T-helper 1 cell treated with Interleukin-12 subunit alpha and Interleukin-12 subunit beta and Interleukin-4 antibody, amounts not matched to agents 30 μg/mL and 1 μg/mL, for 36 hours (primary cell): ENCODE results near the gene KL.

Experiments used
- H3K27ac Mint-ChIP-seq: one replicate; pipeline ENCODE4 v1.8.0; 2021; ENCODE audit warnings: mild to moderate bottlenecking, mixed read lengths
- H3K27me3 Mint-ChIP-seq: one replicate; pipeline ENCODE4 v1.8.0; 2021; ENCODE audit warnings: low read depth, mixed read lengths
- H3K36me3 Mint-ChIP-seq: one replicate; pipeline ENCODE4 v1.8.0; 2021; ENCODE audit warnings: low read depth, mixed read lengths
- H3K4me1 Mint-ChIP-seq: one replicate; pipeline ENCODE4 v1.8.0; 2021; ENCODE audit warnings: low read depth, mixed read lengths
- H3K4me3 Mint-ChIP-seq: one replicate; pipeline ENCODE4 v1.8.0; 2021; ENCODE audit warnings: mild to moderate bottlenecking, moderate library complexity, mixed read lengths
- H3K9me3 Mint-ChIP-seq: one replicate; pipeline ENCODE4 v1.8.0; 2021; ENCODE audit warnings: mixed read lengths

Gene KL

GRCh38 chr13:33034882-33035520 lies 18.8 kb downstream of the KL start:
- Mint-ChIP-seq H3K9me3 (no peaks in the 10 kb centered on the region), H3K36me3 (no peaks in the 10 kb centered on the region), H3K27me3 (peaks cover 16% of the 10 kb centered on the region), H3K4me1 (peaks cover 11% of the 10 kb centered on the region), H3K27ac (no peak overlapping the region), H3K4me3 (no peak overlapping the region)

GRCh38 chr13:33037673-33038072 lies 21.4 kb downstream of the KL start:
- Mint-ChIP-seq H3K4me3 (no peak overlapping the region), H3K36me3 (no peaks in the 10 kb centered on the region), H3K27me3 (peaks cover 14% of the 10 kb centered on the region), H3K27ac (no peak overlapping the region), H3K4me1 (peaks cover 9% of the 10 kb centered on the region), H3K9me3 (no peaks in the 10 kb centered on the region)

- Mint-ChIP-seq H3K36me3 (no peaks in the 10 kb centered on the region), H3K9me3 (no peaks in the 10 kb centered on the region), H3K27ac (no peak overlapping the region), H3K4me1 (no peaks in the 10 kb centered on the region), H3K4me3 (no peak overlapping the region), H3K27me3 (peaks cover 18% of the 10 kb centered on the region)
Measured at GRCh38 chr13:33040090-33040489, 23.9 kb downstream of the KL start.

GRCh38 chr13:33045851-33046592 lies 29.8 kb downstream of the KL start:
- Mint-ChIP-seq H3K27ac (no peak overlapping the region), H3K4me3 (no peak overlapping the region), H3K9me3 (no peaks in the 10 kb centered on the region), H3K36me3 (no peaks in the 10 kb centered on the region), H3K27me3 (peaks cover 18% of the 10 kb centered on the region), H3K4me1 (no peaks in the 10 kb centered on the region)

GRCh38 chr13:33050161-33050560 lies 33.9 kb downstream of the KL start:
- no peaks in the 10 kb centered on the region for H3K4me1 Mint-ChIP-seq
- H3K36me3 Mint-ChIP-seq: no peaks in the 10 kb centered on the region
- H3K27me3 Mint-ChIP-seq: peaks cover 9% of the 10 kb centered on the region
- H3K4me3 Mint-ChIP-seq: no peak overlapping the region
- H3K27ac Mint-ChIP-seq: no peak overlapping the region
- no peaks in the 10 kb centered on the region for H3K9me3 Mint-ChIP-seq

GRCh38 chr13:33051632-33052031 lies 35.4 kb downstream of the KL start:
- H3K27me3 Mint-ChIP-seq: peaks cover 9% of the 10 kb centered on the region
- H3K9me3 Mint-ChIP-seq: no peaks in the 10 kb centered on the region
- H3K36me3 Mint-ChIP-seq: no peaks in the 10 kb centered on the region
- H3K27ac Mint-ChIP-seq: no peak overlapping the region
- no peaks in the 10 kb centered on the region for H3K4me1 Mint-ChIP-seq
- H3K4me3 Mint-ChIP-seq: no peak overlapping the region

- Mint-ChIP-seq H3K4me1 (no peaks in the 10 kb centered on the region), H3K27me3 (peaks cover 5% of the 10 kb centered on the region), H3K4me3 (no peak overlapping the region), H3K9me3 (no peaks in the 10 kb centered on the region), H3K27ac (no peak overlapping the region), H3K36me3 (no peaks in the 10 kb centered on the region)
Measured at GRCh38 chr13:33052506-33053280, 36.5 kb downstream of the KL start.

- H3K27me3 Mint-ChIP-seq: peaks cover 4% of the 10 kb centered on the region
- H3K9me3 Mint-ChIP-seq: no peaks in the 10 kb centered on the region
- H3K4me3 Mint-ChIP-seq: no peak overlapping the region
- H3K36me3 Mint-ChIP-seq: no peaks in the 10 kb centered on the region
- no peak overlapping the region for H3K27ac Mint-ChIP-seq
- H3K4me1 Mint-ChIP-seq: no peaks in the 10 kb centered on the region
Measured at GRCh38 chr13:33053397-33054066, 37.3 kb downstream of the KL start.

GRCh38 chr13:33057019-33057780 lies 41.0 kb downstream of the KL start:
- Mint-ChIP-seq H3K4me3 (no peak overlapping the region), H3K27me3 (no peaks in the 10 kb centered on the region), H3K4me1 (no peaks in the 10 kb centered on the region), H3K36me3 (no peaks in the 10 kb centered on the region), H3K9me3 (no peaks in the 10 kb centered on the region), H3K27ac (no peak overlapping the region)

GRCh38 chr13:33058776-33059327 lies 42.6 kb downstream of the KL start:
- Mint-ChIP-seq H3K9me3 (no peaks in the 10 kb centered on the region), H3K27me3 (no peaks in the 10 kb centered on the region), H3K27ac (no peak overlapping the region), H3K4me1 (no peaks in the 10 kb centered on the region), H3K36me3 (no peaks in the 10 kb centered on the region), H3K4me3 (no peak overlapping the region)

- Mint-ChIP-seq H3K4me3 (no peak overlapping the region), H3K9me3 (no peaks in the 10 kb centered on the region), H3K36me3 (no peaks in the 10 kb centered on the region), H3K4me1 (no peaks in the 10 kb centered on the region), H3K27me3 (no peaks in the 10 kb centered on the region), H3K27ac (no peak overlapping the region)
Measured at GRCh38 chr13:33060815-33061214, 44.6 kb downstream of the KL start.

GRCh38 chr13:33066329-33066728 lies 50.1 kb downstream of the KL start:
- H3K4me3 Mint-ChIP-seq: no peak overlapping the region
- no peaks in the 10 kb centered on the region for H3K9me3 Mint-ChIP-seq
- no peaks in the 10 kb centered on the region for H3K27me3 Mint-ChIP-seq
- peaks cover 6% of the 10 kb centered on the region for H3K4me1 Mint-ChIP-seq
- H3K27ac Mint-ChIP-seq: no peak overlapping the region
- no peaks in the 10 kb centered on the region for H3K36me3 Mint-ChIP-seq

GRCh38 chr13:33069365-33069764 lies 53.1 kb downstream of the KL start:
- Mint-ChIP-seq H3K27ac (no peak overlapping the region), H3K36me3 (no peaks in the 10 kb centered on the region), H3K4me3 (no peak overlapping the region), H3K27me3 (no peaks in the 10 kb centered on the region), H3K9me3 (no peaks in the 10 kb centered on the region), H3K4me1 (peaks cover 16% of the 10 kb centered on the region)

- no peak overlapping the region for H3K27ac Mint-ChIP-seq
- H3K27me3 Mint-ChIP-seq: no peaks in the 10 kb centered on the region
- no peaks in the 10 kb centered on the region for H3K9me3 Mint-ChIP-seq
- H3K4me3 Mint-ChIP-seq: no peak overlapping the region
- no peaks in the 10 kb centered on the region for H3K36me3 Mint-ChIP-seq
- peaks cover 16% of the 10 kb centered on the region for H3K4me1 Mint-ChIP-seq
Measured at GRCh38 chr13:33070713-33071112, 54.5 kb downstream of the KL start.
